ENCODE measurements around the gene PROS1. TPM values are rescaled to one million over a fixed set of nuclear protein-coding genes. Genes with fewer than 3 reads are reported as not detected.

Gene PROS1
- total and polyA plus RNA-seq, 2 donors (not counting 3 experiments of a cell fraction or from before 2014, with no cell fraction given), result 2.6 to 5.2 TPM

DNA sequence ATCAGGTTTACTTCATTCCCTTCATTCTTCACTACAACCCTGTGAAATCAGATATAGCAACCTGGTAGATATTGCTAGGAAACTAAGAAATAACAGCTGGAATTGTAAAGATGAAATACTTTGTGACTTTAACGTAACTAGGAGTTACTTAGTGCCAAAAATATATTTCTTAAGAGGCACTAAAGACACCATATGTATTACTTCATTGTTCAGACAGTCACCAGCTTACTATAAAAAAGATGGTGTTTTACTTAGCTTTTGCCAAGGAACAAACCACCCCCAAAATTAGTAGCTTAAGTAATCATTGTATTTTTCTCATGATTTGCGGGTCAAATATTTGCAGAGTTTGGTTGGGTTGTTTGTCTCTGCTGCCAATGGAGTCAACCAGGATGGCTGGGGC is 62.5 kb downstream of the PROS1 start:
- ChIA-PET CTCF (interaction anchor here (1.3 kb wide), 1 partner anchor 24 kb away, joined by 3 read pairs; no protein-coding TSS in a partner anchor), POLR2A (no interaction called here)
- H3K4me1 ChIP-seq (ENCODE audit: control insufficient read depth, extremely low read depth, insufficient read depth, low read length), result no peaks in the 10 kb centered on the region
- no peak for DNase-seq (ENCODE audit: low read depth, low spot score)
- H3K36me3 ChIP-seq (ENCODE audit: control insufficient read depth in 2 of 2, extremely low read depth in 1 of 2, insufficient read depth in 2 of 2, low read length in 2 of 2), result no peaks in the 10 kb centered on the region
- no peak for FAIRE-seq
- intact Hi-C loops (cut with micrococcal nuclease) (no loop called here), dilution Hi-C loops (cut with MboI; ENCODE audit: extremely low pct_ligation_motif_present, low sequenced_read_pairs) (no loop called here)
- no peak overlapping the region for H3K4me2 ChIP-seq (ENCODE audit: insufficient read depth, low read length)
- H3K9ac ChIP-seq (replicated peaks; ENCODE audit: extremely low read depth, insufficient read depth, low read length), result no peak overlapping the region
- H3K4me3 ChIP-seq (replicated peaks in 1 of 3; ENCODE audit: insufficient read depth in 1 of 3, low read depth in 1 of 3, low read length in 3 of 3), result no peak overlapping the region
- H2AFZ ChIP-seq (ENCODE audit: low read depth, low read length), result no peak overlapping the region
- no peaks in the 10 kb centered on the region for H3K27me3 ChIP-seq (ENCODE audit: control insufficient read depth in 2 of 2, insufficient read depth in 2 of 2, low read length in 2 of 2)
- H3K9me1 ChIP-seq (replicated peaks; ENCODE audit: control insufficient read depth, extremely low read depth, insufficient read depth, low read length), result no peaks in the 10 kb centered on the region
- BruUV-seq (replicated peaks), result no TSS peak
- H4K20me1 ChIP-seq (replicated peaks; ENCODE audit: control insufficient read depth, extremely low read depth, insufficient read depth, low read length), result no peaks in the 10 kb centered on the region
- H3K27ac ChIP-seq (ENCODE audit: insufficient read depth, low read depth, low read length), result no peak overlapping the region
- no peaks in the 10 kb centered on the region for H3K9me3 ChIP-seq (replicated peaks; ENCODE audit: control insufficient read depth, insufficient read depth, low read length)
- TF ChIP-seq MYC (IDR thresholded peaks at IDR 0.05; ENCODE audit: low read depth, low read length) (no peak), GATA2 (IDR thresholded peaks at IDR 0.05; ENCODE audit: insufficient read depth, insufficient read length, low read depth, low read length) (no peak)
- H3K79me2 ChIP-seq (ENCODE audit: control insufficient read depth, insufficient read depth, low read length), result no peaks in the 10 kb centered on the region

DNA sequence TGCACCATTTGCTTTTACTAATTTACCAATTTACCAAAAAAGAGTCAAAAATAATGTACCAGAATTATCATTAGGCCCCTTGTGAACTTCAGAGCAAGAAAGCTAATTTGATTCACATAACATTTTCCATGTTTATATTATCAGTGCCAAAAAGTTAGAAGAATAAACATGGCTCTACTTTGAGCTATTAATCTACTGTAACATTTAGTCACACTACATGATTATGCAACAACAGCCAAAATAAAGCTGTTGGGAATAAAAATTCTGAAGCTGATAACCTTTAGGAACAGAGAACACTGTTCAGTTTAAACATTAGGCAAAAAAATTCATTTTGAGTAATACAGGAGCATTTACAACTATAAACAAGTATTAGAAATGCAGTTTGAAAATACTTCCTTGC is 63.6 kb downstream of the PROS1 start:
- Histone ChIP-seq H4K20me1 (replicated peaks; ENCODE audit: control insufficient read depth, extremely low read depth, insufficient read depth, low read length) (no peaks in the 10 kb centered on the region), H3K9me1 (replicated peaks; ENCODE audit: control insufficient read depth, extremely low read depth, insufficient read depth, low read length) (no peaks in the 10 kb centered on the region), H3K4me2 (ENCODE audit: insufficient read depth, low read length) (no peak overlapping the region), H3K9ac (replicated peaks; ENCODE audit: extremely low read depth, insufficient read depth, low read length) (no peak overlapping the region), H3K4me3 (replicated peaks in 1 of 3; ENCODE audit: insufficient read depth in 1 of 3, low read depth in 1 of 3, low read length in 3 of 3) (no peak overlapping the region), H3K9me3 (replicated peaks; ENCODE audit: control insufficient read depth, insufficient read depth, low read length) (no peaks in the 10 kb centered on the region), H3K27ac (ENCODE audit: insufficient read depth, low read depth, low read length) (no peak overlapping the region), H3K4me1 (ENCODE audit: control insufficient read depth, extremely low read depth, insufficient read depth, low read length) (no peaks in the 10 kb centered on the region), H3K27me3 (ENCODE audit: control insufficient read depth in 2 of 2, insufficient read depth in 2 of 2, low read length in 2 of 2) (no peaks in the 10 kb centered on the region), H3K79me2 (ENCODE audit: control insufficient read depth, insufficient read depth, low read length) (no peaks in the 10 kb centered on the region), H3K36me3 (ENCODE audit: control insufficient read depth in 2 of 2, extremely low read depth in 1 of 2, insufficient read depth in 2 of 2, low read length in 2 of 2) (no peaks in the 10 kb centered on the region), H2AFZ (ENCODE audit: low read depth, low read length) (no peak overlapping the region)
- TF ChIP-seq GATA2 (IDR thresholded peaks at IDR 0.05; ENCODE audit: insufficient read depth, insufficient read length, low read depth, low read length) (no peak), POLR2AphosphoS5 (IDR thresholded peaks at IDR 0.05; ENCODE audit: insufficient read depth, low read depth, low read length) (no peak), EZH2 (IDR thresholded peaks at IDR 0.05; ENCODE audit: borderline replicate concordance, low read depth, low read length, severe bottlenecking) (no peak), CTCF (IDR thresholded peaks at IDR 0.05; ENCODE audit: extremely low read depth in 1 of 2, insufficient read depth in 1 of 2, low read depth in 1 of 2, low read length in 2 of 2) (no peak), MYC (IDR thresholded peaks at IDR 0.05; ENCODE audit: low read depth, low read length) (no peak), POLR2A (IDR thresholded peaks at IDR 0.05; ENCODE audit: low read depth, low read length) (no peak), FOS (IDR thresholded peaks at IDR 0.05; ENCODE audit: borderline replicate concordance, insufficient read depth, low read length) (no peak), MAX (IDR thresholded peaks at IDR 0.05; ENCODE audit: insufficient read depth, insufficient read length) (no peak), JUN (IDR thresholded peaks at IDR 0.05; ENCODE audit: borderline replicate concordance, insufficient read depth, insufficient read length, low read depth) (no peak)
- ChIA-PET CTCF (interaction anchor here (1.3 kb wide), 1 partner anchor 25 kb away, joined by 3 read pairs; no protein-coding TSS in a partner anchor), POLR2A (no interaction called here)
- dilution Hi-C loops (cut with MboI; ENCODE audit: extremely low pct_ligation_motif_present, low sequenced_read_pairs) (no loop called here), intact Hi-C loops (cut with micrococcal nuclease) (no loop called here)
- BruUV-seq (replicated peaks), result no TSS peak
- no peak for FAIRE-seq
- DNase-seq (ENCODE audit: low read depth, low spot score), result no peak
